Measurements from ENCODE around the gene ITPR2. TPM values are rescaled to one million over a fixed set of nuclear protein-coding genes. Genes with fewer than 3 reads are reported as not detected.

Gene ITPR2
- total and polyA plus RNA-seq, 2 donors, result 8.8 to 34.0 TPM

- DNase-seq (ENCODE audit: low read depth in 6 of 9, low spot score in 9 of 9), result no peak
- no peaks in the 10 kb centered on the region for H3K4me1 ChIP-seq (ENCODE audit: control insufficient read depth in 2 of 2, insufficient read depth in 2 of 2, low read length in 2 of 2)
- no peak overlapping the region for H3K4me3 ChIP-seq (ENCODE audit: low read length in 2 of 2)
- H3K9me3 ChIP-seq (ENCODE audit: control insufficient read depth in 2 of 2, insufficient read depth in 1 of 2, low read length in 1 of 2), result no peaks in the 10 kb centered on the region
- H3K36me3 ChIP-seq (ENCODE audit: control insufficient read depth in 2 of 2, insufficient read depth in 2 of 2, low read length in 1 of 2), result peaks cover 8 to 28% of the 10 kb centered on the region in 2 donors
- WGBS, result over 99% methylated on average over 2 of the region's 2 CpGs
- no peak overlapping the region for H3K27ac ChIP-seq (ENCODE audit: low read depth in 1 of 2, low read length in 1 of 2)
- no peaks in the 10 kb centered on the region for H3K27me3 ChIP-seq (ENCODE audit: control insufficient read depth in 2 of 2, insufficient read depth in 1 of 2, low read length in 1 of 2)
These were observed 295.9 kb downstream of the ITPR2 start for GRCh38 chr12:26537126-26537525.

GRCh38 chr12:26535826-26536225 lies 297.2 kb downstream of the ITPR2 start:
- no peaks in the 10 kb centered on the region for H3K9me3 ChIP-seq (ENCODE audit: control insufficient read depth in 2 of 2, insufficient read depth in 1 of 2, low read length in 1 of 2)
- peaks cover 8 to 27% of the 10 kb centered on the region in 2 donors for H3K36me3 ChIP-seq (ENCODE audit: control insufficient read depth in 2 of 2, insufficient read depth in 2 of 2, low read length in 1 of 2)
- DNase-seq (ENCODE audit: low read depth in 6 of 9, low spot score in 9 of 9), result no peak
- H3K27ac ChIP-seq (ENCODE audit: low read depth in 1 of 2, low read length in 1 of 2), result no peak overlapping the region
- no peaks in the 10 kb centered on the region for H3K27me3 ChIP-seq (ENCODE audit: control insufficient read depth in 2 of 2, insufficient read depth in 1 of 2, low read length in 1 of 2)
- WGBS, result 97% methylated on average over 4 of the region's 4 CpGs
- H3K4me3 ChIP-seq (ENCODE audit: low read length in 2 of 2), result no peak overlapping the region
- no peaks in the 10 kb centered on the region for H3K4me1 ChIP-seq (ENCODE audit: control insufficient read depth in 2 of 2, insufficient read depth in 2 of 2, low read length in 2 of 2)

GRCh38 chr12:26534071-26534470 lies 298.9 kb downstream of the ITPR2 start:
- Histone ChIP-seq H3K36me3 (ENCODE audit: control insufficient read depth in 2 of 2, insufficient read depth in 2 of 2, low read length in 1 of 2) (peaks cover 12 to 22% of the 10 kb centered on the region in 2 donors), H3K4me3 (ENCODE audit: low read length in 2 of 2) (no peak overlapping the region), H3K9me3 (ENCODE audit: control insufficient read depth in 2 of 2, insufficient read depth in 1 of 2, low read length in 1 of 2) (no peaks in the 10 kb centered on the region), H3K27ac (ENCODE audit: low read depth in 1 of 2, low read length in 1 of 2) (no peak overlapping the region), H3K4me1 (ENCODE audit: control insufficient read depth in 2 of 2, insufficient read depth in 2 of 2, low read length in 2 of 2) (no peaks in the 10 kb centered on the region), H3K27me3 (ENCODE audit: control insufficient read depth in 2 of 2, insufficient read depth in 1 of 2, low read length in 1 of 2) (no peaks in the 10 kb centered on the region)
- no peak for DNase-seq (ENCODE audit: low read depth in 6 of 9, low spot score in 9 of 9)
- WGBS, result 97% methylated on average over 3 of the region's 3 CpGs

- peaks cover 13 to 25% of the 10 kb centered on the region in 2 donors for H3K36me3 ChIP-seq (ENCODE audit: control insufficient read depth in 2 of 2, insufficient read depth in 2 of 2, low read length in 1 of 2)
- no peak overlapping the region for H3K27ac ChIP-seq (ENCODE audit: low read depth in 1 of 2, low read length in 1 of 2)
- no peak overlapping the region for H3K4me3 ChIP-seq (ENCODE audit: low read length in 2 of 2)
- H3K9me3 ChIP-seq (ENCODE audit: control insufficient read depth in 2 of 2, insufficient read depth in 1 of 2, low read length in 1 of 2), result no peaks in the 10 kb centered on the region
- no peaks in the 10 kb centered on the region for H3K4me1 ChIP-seq (ENCODE audit: control insufficient read depth in 2 of 2, insufficient read depth in 2 of 2, low read length in 2 of 2)
- H3K27me3 ChIP-seq (ENCODE audit: control insufficient read depth in 2 of 2, insufficient read depth in 1 of 2, low read length in 1 of 2), result no peaks in the 10 kb centered on the region
- no peak for DNase-seq (ENCODE audit: low read depth in 6 of 9, low spot score in 9 of 9)
- WGBS, result 98% methylated on average over 3 of the region's 3 CpGs
These were observed 299.8 kb downstream of the ITPR2 start for GRCh38 chr12:26533211-26533610.

GRCh38 chr12:26530461-26530860 lies 302.5 kb downstream of the ITPR2 start:
- Histone ChIP-seq H3K27me3 (ENCODE audit: control insufficient read depth in 2 of 2, insufficient read depth in 1 of 2, low read length in 1 of 2) (no peaks in the 10 kb centered on the region), H3K9me3 (ENCODE audit: control insufficient read depth in 2 of 2, insufficient read depth in 1 of 2, low read length in 1 of 2) (peaks cover 2 to 3% of the 10 kb centered on the region in 2 donors), H3K27ac (ENCODE audit: low read depth in 1 of 2, low read length in 1 of 2) (no peak overlapping the region), H3K4me1 (ENCODE audit: control insufficient read depth in 2 of 2, insufficient read depth in 2 of 2, low read length in 2 of 2) (no peaks in the 10 kb centered on the region), H3K36me3 (ENCODE audit: control insufficient read depth in 2 of 2, insufficient read depth in 2 of 2, low read length in 1 of 2) (peaks cover 23 to 36% of the 10 kb centered on the region in 2 donors), H3K4me3 (ENCODE audit: low read length in 2 of 2) (no peak overlapping the region)
- DNase-seq (ENCODE audit: low read depth in 6 of 9, low spot score in 9 of 9), result no peak
- 93% methylated on average over 1 of the region's 1 CpG for WGBS

GRCh38 chr12:26528943-26529342 lies 304.1 kb downstream of the ITPR2 start:
- no peaks in the 10 kb centered on the region for H3K27me3 ChIP-seq (ENCODE audit: control insufficient read depth in 2 of 2, insufficient read depth in 1 of 2, low read length in 1 of 2)
- 100% methylated on average over 1 of the region's 1 CpG for WGBS
- H3K4me1 ChIP-seq (ENCODE audit: control insufficient read depth in 2 of 2, insufficient read depth in 2 of 2, low read length in 2 of 2), result no peaks in the 10 kb centered on the region
- peaks cover 2 to 3% of the 10 kb centered on the region in 2 donors for H3K9me3 ChIP-seq (ENCODE audit: control insufficient read depth in 2 of 2, insufficient read depth in 1 of 2, low read length in 1 of 2)
- DNase-seq (ENCODE audit: low read depth in 6 of 9, low spot score in 9 of 9), result no peak
- no peak overlapping the region for H3K4me3 ChIP-seq (ENCODE audit: low read length in 2 of 2)
- H3K36me3 ChIP-seq (ENCODE audit: control insufficient read depth in 2 of 2, insufficient read depth in 2 of 2, low read length in 1 of 2), result peaks cover 21 to 39% of the 10 kb centered on the region in 2 donors
- H3K27ac ChIP-seq (ENCODE audit: low read depth in 1 of 2, low read length in 1 of 2), result no peak overlapping the region

GRCh38 chr12:26527682-26528081 lies 305.3 kb downstream of the ITPR2 start:
- over 99% methylated on average over 4 of the region's 4 CpGs for WGBS
- Histone ChIP-seq H3K36me3 (ENCODE audit: control insufficient read depth in 2 of 2, insufficient read depth in 2 of 2, low read length in 1 of 2) (peaks cover 19 to 41% of the 10 kb centered on the region in 2 donors), H3K4me1 (ENCODE audit: control insufficient read depth in 2 of 2, insufficient read depth in 2 of 2, low read length in 2 of 2) (no peaks in the 10 kb centered on the region), H3K4me3 (ENCODE audit: low read length in 2 of 2) (no peak overlapping the region), H3K9me3 (ENCODE audit: control insufficient read depth in 2 of 2, insufficient read depth in 1 of 2, low read length in 1 of 2) (peaks cover 2 to 3% of the 10 kb centered on the region in 2 donors), H3K27ac (ENCODE audit: low read depth in 1 of 2, low read length in 1 of 2) (no peak overlapping the region), H3K27me3 (ENCODE audit: control insufficient read depth in 2 of 2, insufficient read depth in 1 of 2, low read length in 1 of 2) (no peaks in the 10 kb centered on the region)
- no peak for DNase-seq (ENCODE audit: low read depth in 6 of 9, low spot score in 9 of 9)

- H3K9me3 ChIP-seq (ENCODE audit: control insufficient read depth in 2 of 2, insufficient read depth in 1 of 2, low read length in 1 of 2), result peaks cover 2 to 3% of the 10 kb centered on the region in 2 donors
- H3K27me3 ChIP-seq (ENCODE audit: control insufficient read depth in 2 of 2, insufficient read depth in 1 of 2, low read length in 1 of 2), result no peaks in the 10 kb centered on the region
- H3K27ac ChIP-seq (ENCODE audit: low read depth in 1 of 2, low read length in 1 of 2), result no peak overlapping the region
- no peak overlapping the region for H3K4me3 ChIP-seq (ENCODE audit: low read length in 2 of 2)
- 99% methylated on average over 2 of the region's 2 CpGs for WGBS
- no peaks in the 10 kb centered on the region for H3K4me1 ChIP-seq (ENCODE audit: control insufficient read depth in 2 of 2, insufficient read depth in 2 of 2, low read length in 2 of 2)
- peaks cover 24 to 38% of the 10 kb centered on the region in 2 donors for H3K36me3 ChIP-seq (ENCODE audit: control insufficient read depth in 2 of 2, insufficient read depth in 2 of 2, low read length in 1 of 2)
- DNase-seq (ENCODE audit: low read depth in 6 of 9, low spot score in 9 of 9), result peak in 2 of 9 donors; percentile 5 to 7
These were observed 308.0 kb downstream of the ITPR2 start for GRCh38 chr12:26524862-26525465.

- Histone ChIP-seq H3K36me3 (ENCODE audit: control insufficient read depth in 2 of 2, insufficient read depth in 2 of 2, low read length in 1 of 2) (peaks cover 19 to 41% of the 10 kb centered on the region in 2 donors), H3K27ac (ENCODE audit: low read depth in 1 of 2, low read length in 1 of 2) (no peak overlapping the region), H3K9me3 (ENCODE audit: control insufficient read depth in 2 of 2, insufficient read depth in 1 of 2, low read length in 1 of 2) (peaks cover 2 to 3% of the 10 kb centered on the region in 2 donors), H3K4me3 (ENCODE audit: low read length in 2 of 2) (no peak overlapping the region), H3K27me3 (ENCODE audit: control insufficient read depth in 2 of 2, insufficient read depth in 1 of 2, low read length in 1 of 2) (no peaks in the 10 kb centered on the region), H3K4me1 (ENCODE audit: control insufficient read depth in 2 of 2, insufficient read depth in 2 of 2, low read length in 2 of 2) (no peaks in the 10 kb centered on the region)
- DNase-seq (ENCODE audit: low read depth in 6 of 9, low spot score in 9 of 9), result peak in 1 of 9 donors; percentile 12
- WGBS, result 92% methylated on average over 9 of the region's 9 CpGs
These were observed 309.3 kb downstream of the ITPR2 start for GRCh38 chr12:26523708-26524150.

Data from thymus (tissue), 11 donors.